Mesothelial cell of epicardium (in vitro differentiated cells): Measurements from ENCODE around the gene APPL2. TPM values are rescaled to one million over a fixed set of nuclear protein-coding genes. Genes with fewer than 3 reads are reported as not detected.

Experiments
- DNase-seq, 2 experiments: peaks; one replicate each; pipeline ENCODE4 v3.0.0; 2021; ENCODE audit warnings: low spot score in 2 of 2; ENCODE audit not compliant: unreplicated experiment in 2 of 2
- H3K27ac Mint-ChIP-seq: 2 replicates; pipeline ENCODE4 v1.8.0; 2021; ENCODE audit warnings: mixed read lengths
- H3K27me3 Mint-ChIP-seq: 2 replicates; pipeline ENCODE4 v1.8.0; 2021; ENCODE audit warnings: low read depth, mixed read lengths
- H3K36me3 Mint-ChIP-seq: 2 replicates; pipeline ENCODE4 v1.8.0; 2021; ENCODE audit warnings: mixed read lengths
- H3K4me1 Mint-ChIP-seq: 2 replicates; pipeline ENCODE4 v1.8.0; 2021; ENCODE audit warnings: mixed read lengths
- H3K4me3 Mint-ChIP-seq: 2 replicates; pipeline ENCODE4 v1.8.0; 2021; ENCODE audit warnings: mild to moderate bottlenecking, moderate library complexity, mixed read lengths
- H3K9me3 Mint-ChIP-seq: 2 replicates; pipeline ENCODE4 v1.8.0; 2021; ENCODE audit warnings: mixed read lengths
- total RNA-seq: library from RNA; stranded (reverse); gene quantifications from 3 replicates; pipeline ENCODE4 v1.2.1, GENCODE V29; 2021
- TF ChIP-seq, protein P1 (sequence below): fragments of 200-600 bp; sonication (generic); IDR thresholded peaks from one replicate; pipeline ENCODE4 v1.5.0; 2021; ENCODE audit warnings: antibody characterized with exemption; ENCODE audit not compliant: unreplicated experiment

Gene APPL2
- total RNA-seq, 1 donor from 2014 or later: 66.9 TPM

DNA sequence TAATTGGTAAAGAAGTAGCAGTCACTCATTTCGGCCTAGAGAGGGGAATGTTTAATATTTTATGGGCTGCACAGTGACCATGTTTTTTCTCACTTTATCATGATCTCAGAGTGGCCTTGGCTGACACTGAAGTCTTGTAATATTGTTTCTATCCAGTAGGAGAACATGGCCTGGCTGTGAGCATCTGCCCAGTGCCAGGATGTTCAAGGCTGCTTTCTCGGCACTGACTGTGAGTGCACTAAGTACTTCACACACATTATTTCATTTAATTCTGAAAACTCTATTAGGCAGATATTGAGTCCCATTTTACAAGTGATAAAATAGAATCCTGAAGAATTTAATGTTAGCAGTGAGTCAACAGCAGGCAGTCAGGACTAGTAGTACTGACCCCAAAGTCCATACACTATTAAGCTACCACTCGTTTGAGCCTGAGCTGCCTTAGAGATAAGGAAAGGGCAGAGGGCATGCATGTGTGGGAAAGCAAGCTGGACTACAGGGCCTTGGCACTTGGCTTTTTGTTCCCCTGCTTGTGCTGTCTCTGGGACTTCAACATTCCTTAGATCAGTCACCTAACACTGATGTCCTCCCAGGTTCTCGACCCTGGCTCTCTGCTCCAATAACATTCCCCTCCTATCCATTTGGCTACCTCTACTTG is 42.2 kb upstream of the APPL2 start:
- Mint-ChIP-seq H3K36me3 (no peaks in the 10 kb centered on the region), H3K9me3 (no peaks in the 10 kb centered on the region), H3K4me3 (no peak overlapping the region), H3K4me1 (no peaks in the 10 kb centered on the region), H3K27me3 (no peaks in the 10 kb centered on the region), H3K27ac (no peak overlapping the region)
- DNase-seq: no peak
- TF ChIP-seq, protein P1, sequence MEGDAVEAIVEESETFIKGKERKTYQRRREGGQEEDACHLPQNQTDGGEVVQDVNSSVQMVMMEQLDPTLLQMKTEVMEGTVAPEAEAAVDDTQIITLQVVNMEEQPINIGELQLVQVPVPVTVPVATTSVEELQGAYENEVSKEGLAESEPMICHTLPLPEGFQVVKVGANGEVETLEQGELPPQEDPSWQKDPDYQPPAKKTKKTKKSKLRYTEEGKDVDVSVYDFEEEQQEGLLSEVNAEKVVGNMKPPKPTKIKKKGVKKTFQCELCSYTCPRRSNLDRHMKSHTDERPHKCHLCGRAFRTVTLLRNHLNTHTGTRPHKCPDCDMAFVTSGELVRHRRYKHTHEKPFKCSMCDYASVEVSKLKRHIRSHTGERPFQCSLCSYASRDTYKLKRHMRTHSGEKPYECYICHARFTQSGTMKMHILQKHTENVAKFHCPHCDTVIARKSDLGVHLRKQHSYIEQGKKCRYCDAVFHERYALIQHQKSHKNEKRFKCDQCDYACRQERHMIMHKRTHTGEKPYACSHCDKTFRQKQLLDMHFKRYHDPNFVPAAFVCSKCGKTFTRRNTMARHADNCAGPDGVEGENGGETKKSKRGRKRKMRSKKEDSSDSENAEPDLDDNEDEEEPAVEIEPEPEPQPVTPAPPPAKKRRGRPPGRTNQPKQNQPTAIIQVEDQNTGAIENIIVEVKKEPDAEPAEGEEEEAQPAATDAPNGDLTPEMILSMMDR: peak; percentile 20

DNA sequence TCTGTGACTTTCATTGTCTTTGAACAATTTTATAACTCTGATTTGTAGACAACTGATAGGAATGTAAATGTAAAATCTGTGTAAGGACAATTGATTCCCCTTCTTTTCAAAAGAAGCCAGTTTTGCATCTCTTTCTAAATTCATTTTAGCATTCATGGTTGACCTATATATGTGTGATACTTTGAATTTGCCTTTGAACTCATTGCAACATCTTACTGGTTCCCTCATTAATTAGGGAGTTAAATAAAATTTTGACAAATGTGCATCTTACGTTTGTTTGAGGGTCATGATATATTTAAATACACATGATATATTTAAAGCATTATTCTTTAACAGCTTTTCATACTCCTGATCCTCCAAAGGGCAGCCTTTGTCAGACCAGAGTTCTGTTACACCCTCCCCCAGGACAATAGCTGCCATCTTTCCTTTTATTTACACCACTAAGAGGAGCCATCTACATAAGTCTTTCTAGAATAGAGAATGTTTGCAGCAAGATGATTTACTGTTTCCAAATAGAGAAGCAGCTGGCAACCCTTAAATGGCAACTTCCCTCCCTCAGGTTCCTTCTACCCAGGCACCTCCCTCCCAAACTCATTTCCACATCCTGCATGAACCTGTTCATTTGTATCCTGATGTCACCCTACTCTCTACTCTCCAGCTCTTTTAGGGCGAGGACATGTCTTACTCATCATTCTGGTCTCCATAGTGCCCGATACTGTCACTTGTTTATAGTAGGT is 40.2 kb upstream of the APPL2 start:
- H3K27ac Mint-ChIP-seq: no peak overlapping the region
- H3K4me3 Mint-ChIP-seq: no peak overlapping the region
- no peaks in the 10 kb centered on the region for H3K36me3 Mint-ChIP-seq
- H3K27me3 Mint-ChIP-seq: no peaks in the 10 kb centered on the region
- TF ChIP-seq, protein P1: no peak
- no peak for DNase-seq
- no peaks in the 10 kb centered on the region for H3K9me3 Mint-ChIP-seq
- H3K4me1 Mint-ChIP-seq: peaks cover 3% of the 10 kb centered on the region

DNA sequence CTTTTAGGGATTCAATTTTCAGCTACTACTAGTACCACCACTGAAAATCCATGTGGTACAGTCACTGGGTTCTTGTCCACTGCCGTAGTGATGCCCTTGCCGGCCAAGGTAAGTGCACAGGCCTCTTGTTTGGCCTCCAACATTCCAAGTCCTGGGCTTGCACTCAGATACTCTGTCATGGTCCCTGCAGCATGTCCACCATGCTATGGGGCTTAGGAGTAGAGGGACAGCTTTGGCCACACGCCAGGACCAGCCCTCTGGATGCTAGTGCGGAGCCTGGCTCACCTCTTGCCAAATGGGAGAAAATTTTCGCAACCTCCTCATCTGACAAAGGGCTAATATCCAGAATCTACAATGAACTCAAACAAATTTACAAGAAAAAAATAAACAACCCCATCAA is 38.6 kb upstream of the APPL2 start:
- no peaks in the 10 kb centered on the region for H3K36me3 Mint-ChIP-seq
- TF ChIP-seq, protein P1: no peak
- no peak overlapping the region for H3K4me3 Mint-ChIP-seq
- H3K9me3 Mint-ChIP-seq: no peaks in the 10 kb centered on the region
- H3K27me3 Mint-ChIP-seq: no peaks in the 10 kb centered on the region
- DNase-seq: no peak
- peaks cover 10% of the 10 kb centered on the region for H3K4me1 Mint-ChIP-seq
- H3K27ac Mint-ChIP-seq: no peak overlapping the region

DNA sequence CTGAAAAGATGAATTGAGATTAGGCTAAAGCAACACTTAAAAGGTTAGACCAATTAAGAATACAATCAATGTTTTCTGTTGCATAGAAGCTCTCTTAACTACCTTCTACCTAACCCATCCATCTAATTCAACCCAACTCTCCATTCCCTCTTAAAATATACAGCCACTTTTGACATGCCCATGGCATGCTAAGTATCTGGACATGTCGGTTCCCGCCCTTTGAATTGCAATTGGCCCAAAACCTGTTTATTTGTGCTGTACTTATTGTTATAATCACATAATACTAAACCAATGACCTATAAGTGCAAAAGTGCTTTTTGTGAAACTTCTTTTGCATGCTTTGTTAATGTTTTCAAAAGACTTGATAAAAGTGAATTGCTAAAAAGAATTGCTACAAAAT is 37.6 kb upstream of the APPL2 start:
- Mint-ChIP-seq H3K4me1 (peaks cover 10% of the 10 kb centered on the region), H3K36me3 (no peaks in the 10 kb centered on the region), H3K27me3 (no peaks in the 10 kb centered on the region), H3K9me3 (no peaks in the 10 kb centered on the region), H3K4me3 (no peak overlapping the region), H3K27ac (no peak overlapping the region)
- no peak for DNase-seq
- TF ChIP-seq, protein P1: no peak

DNA sequence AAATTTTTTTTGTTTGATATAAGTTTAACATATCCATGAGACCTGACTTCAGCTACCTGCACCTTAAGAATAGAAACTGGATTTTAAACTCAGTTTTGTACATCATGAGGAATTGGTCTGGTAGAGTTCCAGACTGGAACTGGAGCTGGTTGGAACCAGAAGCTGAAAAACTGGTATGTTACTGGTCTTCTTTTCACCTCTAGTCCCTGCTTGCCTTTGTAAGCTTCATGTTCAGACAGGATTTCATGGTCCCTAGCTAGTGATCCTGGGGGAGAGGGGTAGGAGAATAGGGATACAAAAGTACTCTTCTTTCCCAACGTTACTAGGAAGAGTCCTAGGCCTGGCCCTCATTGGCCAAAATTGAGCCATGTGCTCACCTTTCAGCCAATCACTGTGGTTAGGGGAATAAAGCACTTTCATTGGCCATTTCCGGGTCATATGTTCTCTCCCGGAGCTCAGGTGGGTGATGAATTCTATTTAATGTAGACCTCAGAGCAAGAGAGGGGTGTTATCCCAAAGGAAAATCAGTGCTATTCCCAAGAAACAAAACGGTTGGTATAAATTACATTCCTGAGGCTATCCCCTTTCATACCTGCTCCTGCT is 36.9 kb upstream of the APPL2 start:
- H3K4me1 Mint-ChIP-seq: peaks cover 10% of the 10 kb centered on the region
- H3K27me3 Mint-ChIP-seq: no peaks in the 10 kb centered on the region
- no peak overlapping the region for H3K27ac Mint-ChIP-seq
- no peaks in the 10 kb centered on the region for H3K9me3 Mint-ChIP-seq
- no peak for DNase-seq
- TF ChIP-seq, protein P1: no peak
- H3K4me3 Mint-ChIP-seq: no peak overlapping the region
- no peaks in the 10 kb centered on the region for H3K36me3 Mint-ChIP-seq
